Measurements from ENCODE around the gene TRANK1. TPM values are rescaled to one million over a fixed set of nuclear protein-coding genes. Genes with fewer than 3 reads are reported as not detected.

Gene TRANK1
- total RNA-seq, 2 experiments from 2014 or later = 39.2 to 44.8 TPM

DNA sequence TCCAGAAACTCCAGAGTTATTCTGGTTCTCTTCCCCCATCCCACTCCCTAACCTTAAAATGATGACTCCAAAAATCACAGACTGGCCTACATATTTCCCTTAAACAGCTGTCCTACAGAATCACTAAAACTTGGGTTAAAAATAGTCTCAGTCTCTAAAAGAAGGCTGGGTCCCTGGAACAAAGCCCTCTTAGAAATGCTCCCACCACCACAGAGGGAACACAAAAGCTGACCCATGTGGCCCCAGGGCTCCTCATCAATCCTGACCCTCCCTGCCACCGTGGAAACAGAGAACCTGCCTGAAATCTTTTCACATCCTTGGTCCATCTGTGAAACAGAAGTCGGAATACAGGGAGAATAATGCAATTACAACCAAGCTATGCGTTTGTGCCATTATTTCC is 124.8 kb downstream of the TRANK1 start:
- Histone ChIP-seq H3K9me3 (ENCODE audit: control insufficient read depth in 1 of 2, insufficient read depth in 1 of 2, low read length in 2 of 2) (no peaks in the 10 kb centered on the region), H3K4me1 (ENCODE audit: insufficient read depth, low read length) (no peaks in the 10 kb centered on the region), H3K27ac (ENCODE audit: low read depth in 1 of 2, low read length in 2 of 2) (no peak overlapping the region), H3K27me3 (ENCODE audit: control insufficient read depth in 1 of 2, insufficient read depth in 2 of 2, low read length in 2 of 2) (no peaks in the 10 kb centered on the region), H3K36me3 (ENCODE audit: insufficient read depth, low read length) (peaks cover 19% of the 10 kb centered on the region), H3K4me3 (ENCODE audit: low read length) (no peak overlapping the region)
- intact Hi-C loops (cut with DNase I, micrococcal nuclease) = no loop called here
- TF ChIP-seq, protein P1, sequence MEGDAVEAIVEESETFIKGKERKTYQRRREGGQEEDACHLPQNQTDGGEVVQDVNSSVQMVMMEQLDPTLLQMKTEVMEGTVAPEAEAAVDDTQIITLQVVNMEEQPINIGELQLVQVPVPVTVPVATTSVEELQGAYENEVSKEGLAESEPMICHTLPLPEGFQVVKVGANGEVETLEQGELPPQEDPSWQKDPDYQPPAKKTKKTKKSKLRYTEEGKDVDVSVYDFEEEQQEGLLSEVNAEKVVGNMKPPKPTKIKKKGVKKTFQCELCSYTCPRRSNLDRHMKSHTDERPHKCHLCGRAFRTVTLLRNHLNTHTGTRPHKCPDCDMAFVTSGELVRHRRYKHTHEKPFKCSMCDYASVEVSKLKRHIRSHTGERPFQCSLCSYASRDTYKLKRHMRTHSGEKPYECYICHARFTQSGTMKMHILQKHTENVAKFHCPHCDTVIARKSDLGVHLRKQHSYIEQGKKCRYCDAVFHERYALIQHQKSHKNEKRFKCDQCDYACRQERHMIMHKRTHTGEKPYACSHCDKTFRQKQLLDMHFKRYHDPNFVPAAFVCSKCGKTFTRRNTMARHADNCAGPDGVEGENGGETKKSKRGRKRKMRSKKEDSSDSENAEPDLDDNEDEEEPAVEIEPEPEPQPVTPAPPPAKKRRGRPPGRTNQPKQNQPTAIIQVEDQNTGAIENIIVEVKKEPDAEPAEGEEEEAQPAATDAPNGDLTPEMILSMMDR (IDR thresholded peaks at IDR 0.05) = no peak
- Mint-ChIP-seq H3K27me3 (no peaks in the 10 kb centered on the region), H3K9me3 (no peaks in the 10 kb centered on the region), H3K36me3 (ENCODE audit: low read depth) (peaks cover 15% of the 10 kb centered on the region), H3K27ac (no peak overlapping the region), H3K4me1 (ENCODE audit: low read depth) (no peaks in the 10 kb centered on the region), H3K4me3 (no peak overlapping the region)
- ATAC-seq (ENCODE audit: poor library complexity) = no peak
- ChIA-PET POLR2A (no interaction called here), CTCF (no interaction called here)
- no peak for DNase-seq

GRCh38 chr3:36817806-36818533 is 126.9 kb downstream of the TRANK1 start:
- H3K9me3 ChIP-seq (ENCODE audit: control insufficient read depth in 1 of 2, insufficient read depth in 1 of 2, low read length in 2 of 2) = no peaks in the 10 kb centered on the region
- Mint-ChIP-seq H3K4me1 (ENCODE audit: low read depth) (no peaks in the 10 kb centered on the region), H3K27me3 (no peaks in the 10 kb centered on the region), H3K9me3 (no peaks in the 10 kb centered on the region), H3K36me3 (ENCODE audit: low read depth) (no peaks in the 10 kb centered on the region), H3K27ac (no peak overlapping the region), H3K4me3 (no peak overlapping the region)
- no peaks in the 10 kb centered on the region for H3K4me1 ChIP-seq (ENCODE audit: insufficient read depth, low read length)
- intact Hi-C loops (cut with DNase I, micrococcal nuclease) = no loop called here
- H3K27ac ChIP-seq (ENCODE audit: low read depth in 1 of 2, low read length in 2 of 2) = no peak overlapping the region
- ChIA-PET POLR2A (no interaction called here), CTCF (no interaction called here)
- TF ChIP-seq, protein P1 (IDR thresholded peaks at IDR 0.05) = no peak
- H3K4me3 ChIP-seq (ENCODE audit: low read length) = no peak overlapping the region
- H3K36me3 ChIP-seq (ENCODE audit: insufficient read depth, low read length) = peaks cover 2% of the 10 kb centered on the region
- DNase-seq = no peak
- H3K27me3 ChIP-seq (ENCODE audit: control insufficient read depth in 1 of 2, insufficient read depth in 2 of 2, low read length in 2 of 2) = no peaks in the 10 kb centered on the region
- no peak for ATAC-seq (ENCODE audit: poor library complexity)

GRCh38 chr3:36815375-36815774 is 129.5 kb downstream of the TRANK1 start:
- no peaks in the 10 kb centered on the region for H3K36me3 ChIP-seq (ENCODE audit: insufficient read depth, low read length)
- H3K27ac ChIP-seq (ENCODE audit: low read depth in 1 of 2, low read length in 2 of 2) = no peak overlapping the region
- ChIA-PET CTCF (no interaction called here), POLR2A (no interaction called here)
- no peak overlapping the region for H3K4me3 ChIP-seq (ENCODE audit: low read length)
- intact Hi-C loops (cut with DNase I, micrococcal nuclease) = no loop called here
- no peaks in the 10 kb centered on the region for H3K9me3 ChIP-seq (ENCODE audit: control insufficient read depth in 1 of 2, insufficient read depth in 1 of 2, low read length in 2 of 2)
- no peak overlapping the region for H3K4me3 Mint-ChIP-seq
- H3K9me3 Mint-ChIP-seq = no peaks in the 10 kb centered on the region
- DNase-seq = no peak
- no peaks in the 10 kb centered on the region for H3K27me3 ChIP-seq (ENCODE audit: control insufficient read depth in 1 of 2, insufficient read depth in 2 of 2, low read length in 2 of 2)
- no peaks in the 10 kb centered on the region for H3K27me3 Mint-ChIP-seq
- TF ChIP-seq, protein P1 (IDR thresholded peaks at IDR 0.05) = no peak
- no peak for ATAC-seq (ENCODE audit: poor library complexity)
- H3K4me1 Mint-ChIP-seq (ENCODE audit: low read depth) = no peaks in the 10 kb centered on the region
- H3K27ac Mint-ChIP-seq = no peak overlapping the region
- H3K4me1 ChIP-seq (ENCODE audit: insufficient read depth, low read length) = no peaks in the 10 kb centered on the region
- H3K36me3 Mint-ChIP-seq (ENCODE audit: low read depth) = no peaks in the 10 kb centered on the region
